K562 (cell line): ENCODE results near the gene NOP14. TPM values are rescaled to one million over a fixed set of nuclear protein-coding genes. Genes with fewer than 3 reads are reported as not detected.

ENCODE experiments used
- ATF4 ChIP-seq: fragments of 450-650 bp; formaldehyde crosslinking; IDR thresholded peaks from 2 replicates; pipeline ENCODE4 v1.4.0; 2022; ENCODE audit warnings: mild to moderate bottlenecking, moderate library complexity
- CXXC5 ChIP-seq: fragments of 250-450 bp; sonication (Bioruptor Pico); IDR thresholded peaks from 2 replicates; pipeline ENCODE4 v1.8.0; 2022; ENCODE audit warnings: inconsistent platforms, mild to moderate bottlenecking, moderate library complexity
- ETS1 ChIP-seq: conservative IDR thresholded peaks from 2 replicates; pipeline ENCODE4 v1.6.1; 2011; ENCODE audit warnings: low read depth, mild to moderate bottlenecking, low read length; ENCODE audit not compliant: control insufficient read depth
- FOSL1 ChIP-seq: fragments of 200-800 bp; sonication (Bioruptor generic); conservative IDR thresholded peaks from 2 replicates; pipeline ENCODE4 v1.6.1; 2016; ENCODE audit warnings: missing genetic modification characterization, missing compliant biosample characterization
- JUN ChIP-seq, 2 experiments: sonication (generic) in 1 of 2; formaldehyde crosslinking in 1 of 2; IDR thresholded peaks; 2 replicates each; pipeline versions ENCODE4 v1.6.1 to v1.8.0; 2012 to 2022; ENCODE audit warnings: borderline replicate concordance in 2 of 2, mild to moderate bottlenecking in 2 of 2, improper control_type of control experiment in 1 of 2, low read depth in 1 of 2, low read length in 1 of 2, missing genetic modification reagents in 1 of 2
- NR2C1 ChIP-seq, 2 experiments: fragments of 450-650 bp; IDR thresholded peaks; 2 replicates each; pipeline ENCODE4 v1.6.1; 2017; ENCODE audit warnings: mild to moderate bottlenecking in 2 of 2, antibody characterized with exemption in 1 of 2, inconsistent platforms in 1 of 2, missing compliant biosample characterization in 1 of 2, missing genetic modification characterization in 1 of 2
- POLR3A ChIP-seq: IDR thresholded peaks from 2 replicates; pipeline ENCODE4 v1.6.1; 2011; ENCODE audit warnings: borderline replicate concordance, mild to moderate bottlenecking, moderate library complexity; ENCODE audit not compliant: insufficient read length, insufficient read depth; ENCODE audit errors: extremely low read depth
- RBM14 ChIP-seq: fragments of 200-400 bp; formaldehyde crosslinking; IDR thresholded peaks from 2 replicates; pipeline ENCODE4 v1.6.1; 2018; ENCODE audit warnings: low read depth, mild to moderate bottlenecking, low read length, moderate library complexity, borderline replicate concordance; ENCODE audit not compliant: insufficient read depth
- SAFB ChIP-seq: fragments of 200-400 bp; formaldehyde crosslinking; IDR thresholded peaks from 2 replicates; pipeline ENCODE4 v1.6.1; 2017; ENCODE audit warnings: low read depth, low read length, borderline replicate concordance
- SIN3A ChIP-seq, 2 experiments: fragments of 150-350 bp in 1 of 2; IDR thresholded peaks; 2 replicates each; pipeline ENCODE4 v1.6.1; 2011 to 2016; ENCODE audit warnings: borderline replicate concordance in 2 of 2, low read depth in 2 of 2, low read length in 2 of 2, mild to moderate bottlenecking in 2 of 2, moderate library complexity in 2 of 2; ENCODE audit not compliant: control insufficient read depth in 1 of 2
- ZBTB7A ChIP-seq: IDR thresholded peaks from 2 replicates; pipeline ENCODE4 v1.6.1; 2011; ENCODE audit warnings: low read depth, mild to moderate bottlenecking, low read length, moderate library complexity, borderline replicate concordance; ENCODE audit not compliant: control insufficient read depth
- polyA plus RNA-seq, 8 experiments: library from polyadenylated mRNA; depleted of rRNA in 4 of 8; stranded (reverse) in 5 of 8; unstranded in 3 of 8; fragments of >200 nt; fragmentation: Nextera tagmentation in 2 of 8; fragmentation: Illumina TruSeq in 1 of 8; extraction: Ambion mirVana in 2 of 8; extraction: Trizol in 1 of 8; gene quantifications; 2 replicates each; pipeline versions ENCODE4 v1.2.1 to v1.2.3, GENCODE V29; 2011 to 2014; ENCODE audit warnings: inconsistent platforms in 1 of 8, missing spikeins in 1 of 8
- total RNA-seq, 7 experiments: library from RNA; depleted of rRNA in 6 of 7; stranded (reverse); fragments of >200 nt in 6 of 7; fragmentation: Illumina TruSeq in 2 of 7; extraction: Trizol in 2 of 7; gene quantifications; 2 replicates each; pipeline versions ENCODE4 v1.2.1 to v1.2.3, GENCODE V29; 2011 to 2021; ENCODE audit warnings: low replicate concordance in 1 of 7

Gene NOP14
- total and polyA plus RNA-seq, 9 of the 15 experiments (the other 6 are each of a cell fraction or from before 2014, with no cell fraction given), result 12.7 to 76.0 (median 50.9) TPM

GRCh38 chr4:2934077-2934812 lies 29.0 kb downstream of the NOP14 start (continued):
- TF ChIP-seq JUN (IDR thresholded peaks at IDR 0.05; ENCODE audit: borderline replicate concordance, low read depth, low read length) (no peak), JUN (CRISPR knock-in tag; IDR thresholded peaks at IDR 0.05; ENCODE audit: borderline replicate concordance) (0 out of 2 replicates have a peak, but pooled peaks have one; percentile 37), NR2C1 (IDR thresholded peaks at IDR 0.05) (no peak), NR2C1 (tag; IDR thresholded peaks at IDR 0.05) (no peak), ETS1 (0 out of 2 replicates have a peak, but pooled peaks have one; percentile 28), POLR3A (no peak), ZBTB7A (0 out of 2 replicates have a peak, but pooled peaks have one; percentile 36), FOSL1 (no peak), RBM14 (0 out of 2 replicates have a peak, but pooled peaks have one; percentile 8), CXXC5 (peak; percentile 36), SIN3A (IDR thresholded peaks at IDR 0.05; ENCODE audit: borderline replicate concordance in 2 of 2, control insufficient read depth in 1 of 2, low read depth in 2 of 2, low read length in 2 of 2) (peak in 1 of 2 experiments; percentile 58; a peak in 1 of 4 replicates), SAFB (peak; percentile 73; the same call in 1 of the 2 replicates), ATF4 (CRISPR knock-in tag) (no peak)
